ENCODE data around the gene ANK2. TPM values are rescaled to one million over a fixed set of nuclear protein-coding genes. Genes with fewer than 3 reads are reported as not detected.

The ANK2 gene
- polyA plus RNA-seq, 1 donor (not counting 4 experiments of a cell fraction or from before 2014, with no cell fraction given), result 0.22 TPM

DNA sequence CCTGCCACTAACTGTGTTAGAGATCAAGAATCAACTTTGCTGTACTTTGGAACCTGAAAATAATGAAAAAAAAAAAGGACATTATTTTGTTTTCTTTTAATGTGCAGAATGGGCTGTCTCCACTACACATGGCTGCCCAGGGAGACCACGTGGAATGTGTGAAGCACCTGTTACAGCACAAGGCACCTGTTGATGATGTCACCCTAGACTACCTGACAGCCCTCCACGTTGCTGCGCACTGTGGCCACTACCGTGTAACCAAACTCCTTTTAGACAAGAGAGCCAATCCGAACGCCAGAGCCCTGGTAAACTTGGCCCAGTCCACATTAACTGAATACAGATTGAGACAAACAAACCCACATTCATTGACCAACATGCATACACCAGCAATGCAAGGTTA is 206.2 kb downstream of the ANK2 start:
- no peaks in the 10 kb centered on the region for H3K79me2 ChIP-seq (ENCODE audit: control insufficient read depth, insufficient read depth, low read length)
- H3K27ac ChIP-seq (ENCODE audit: control insufficient read depth, insufficient read depth, low read length), result no peak overlapping the region
- H3K4me1 ChIP-seq (ENCODE audit: control insufficient read depth, extremely low read depth, insufficient read depth, low read length), result no peaks in the 10 kb centered on the region
- DNase-seq (ENCODE audit: low read depth, low spot score) (no peak), FAIRE-seq (no peak)
- H3K9me1 ChIP-seq (ENCODE audit: control insufficient read depth, extremely low read depth, insufficient read depth, low read length), result no peaks in the 10 kb centered on the region
- no peak overlapping the region for H3K4me3 ChIP-seq (ENCODE audit: control insufficient read depth in 2 of 3, extremely low read depth in 1 of 3, insufficient read depth in 2 of 3, low read depth in 1 of 3, low read length in 3 of 3)
- H3K36me3 ChIP-seq (ENCODE audit: control insufficient read depth in 2 of 2, extremely low read depth in 1 of 2, insufficient read depth in 2 of 2, low read length in 2 of 2), result no peaks in the 10 kb centered on the region
- no peak for TF ChIP-seq CTCF (optimal IDR thresholded peaks at IDR 0.05 in 1 of 3, IDR thresholded peaks at IDR 0.05 in 1 of 3, conservative IDR thresholded peaks at IDR 0.05 in 1 of 3; ENCODE audit: extremely low read depth in 1 of 3, insufficient read depth in 2 of 3, low read length in 3 of 3)
- TF ChIP-seq EZH2 (IDR thresholded peaks at IDR 0.05; ENCODE audit: low read length), result no peak
- H4K20me1 ChIP-seq (ENCODE audit: control insufficient read depth, extremely low read depth, insufficient read depth, low read length), result no peaks in the 10 kb centered on the region
- no peak overlapping the region for H3K9ac ChIP-seq (ENCODE audit: control insufficient read depth, extremely low read depth, insufficient read depth, low read length)
- H3K27me3 ChIP-seq (ENCODE audit: control insufficient read depth, extremely low read depth, insufficient read depth, low read length), result no peaks in the 10 kb centered on the region
- dilution Hi-C loops (cut with MboI; ENCODE audit: extremely low pct_ligation_motif_present, low sequenced_read_pairs), result no loop called here
- no peak overlapping the region for H3K4me2 ChIP-seq (ENCODE audit: control insufficient read depth, extremely low read depth, insufficient read depth, low read depth, low read length)
- H2AFZ ChIP-seq (ENCODE audit: control insufficient read depth, low read length), result no peak overlapping the region
- no peaks in the 10 kb centered on the region for H3K9me3 ChIP-seq (ENCODE audit: control insufficient read depth, low read depth, low read length)

- no peak for DNase-seq (ENCODE audit: low read depth, low spot score)
- no peak for TF ChIP-seq EZH2 (IDR thresholded peaks at IDR 0.05; ENCODE audit: low read length)
- no peak for TF ChIP-seq CTCF (optimal IDR thresholded peaks at IDR 0.05 in 1 of 3, IDR thresholded peaks at IDR 0.05 in 1 of 3, conservative IDR thresholded peaks at IDR 0.05 in 1 of 3; ENCODE audit: extremely low read depth in 1 of 3, insufficient read depth in 2 of 3, low read length in 3 of 3)
These were observed 207.5 kb downstream of the ANK2 start for GRCh38 chr4:113256946-113257345.

More at GRCh38 chr4:113256946-113257345, 207.5 kb downstream of the ANK2 start:
- no peaks in the 10 kb centered on the region for H3K27me3 ChIP-seq (ENCODE audit: control insufficient read depth, extremely low read depth, insufficient read depth, low read length)
- H3K9me3 ChIP-seq (ENCODE audit: control insufficient read depth, low read depth, low read length), result no peaks in the 10 kb centered on the region
- H3K9me1 ChIP-seq (ENCODE audit: control insufficient read depth, extremely low read depth, insufficient read depth, low read length), result no peaks in the 10 kb centered on the region
- H3K4me3 ChIP-seq (ENCODE audit: control insufficient read depth in 2 of 3, extremely low read depth in 1 of 3, insufficient read depth in 2 of 3, low read depth in 1 of 3, low read length in 3 of 3), result no peak overlapping the region
- H3K79me2 ChIP-seq (ENCODE audit: control insufficient read depth, insufficient read depth, low read length), result no peaks in the 10 kb centered on the region
- dilution Hi-C loops (cut with MboI; ENCODE audit: extremely low pct_ligation_motif_present, low sequenced_read_pairs), result no loop called here
- no peaks in the 10 kb centered on the region for H3K36me3 ChIP-seq (ENCODE audit: control insufficient read depth in 2 of 2, extremely low read depth in 1 of 2, insufficient read depth in 2 of 2, low read length in 2 of 2)
- H4K20me1 ChIP-seq (ENCODE audit: control insufficient read depth, extremely low read depth, insufficient read depth, low read length), result no peaks in the 10 kb centered on the region
- no peak for FAIRE-seq
- H3K27ac ChIP-seq (ENCODE audit: control insufficient read depth, insufficient read depth, low read length), result no peak overlapping the region
- H3K9ac ChIP-seq (ENCODE audit: control insufficient read depth, extremely low read depth, insufficient read depth, low read length), result no peak overlapping the region
- H3K4me2 ChIP-seq (ENCODE audit: control insufficient read depth, extremely low read depth, insufficient read depth, low read depth, low read length), result no peak overlapping the region
- H3K4me1 ChIP-seq (ENCODE audit: control insufficient read depth, extremely low read depth, insufficient read depth, low read length), result no peaks in the 10 kb centered on the region
- H2AFZ ChIP-seq (ENCODE audit: control insufficient read depth, low read length), result no peak overlapping the region
